Fibroblast of lung (primary cell): Measurements from ENCODE around the gene GPR108. TPM values are rescaled to one million over a fixed set of nuclear protein-coding genes. Genes with fewer than 3 reads are reported as not detected.

Experiments
- DNase-seq, 2 donors: peaks; one replicate each; pipeline versions ENCODE4 v3.0.0 to v3.0.0-alpha.2; 2010; ENCODE audit warnings: low read depth in 2 of 2
- H2AFZ ChIP-seq: 2 replicates; pipeline ENCODE4 v1.5.1; 2012; ENCODE audit warnings: low read length, control low read depth, inconsistent platforms
- H3K27ac ChIP-seq: 2 replicates; pipeline ENCODE4 v1.5.1; 2011; ENCODE audit warnings: low read length, control low read depth; ENCODE audit not compliant: insufficient read depth
- H3K27me3 ChIP-seq: 2 replicates; pipeline ENCODE4 v1.5.1; 2011; ENCODE audit warnings: mild to moderate bottlenecking, low read length; ENCODE audit not compliant: control insufficient read depth, insufficient read depth
- H3K36me3 ChIP-seq: 2 replicates; pipeline ENCODE4 v1.5.1; 2011; ENCODE audit warnings: low read length; ENCODE audit not compliant: control insufficient read depth, insufficient read depth
- H3K4me1 ChIP-seq: 2 replicates; pipeline ENCODE4 v1.5.1; 2011; ENCODE audit warnings: low read length; ENCODE audit not compliant: control insufficient read depth, insufficient read depth; ENCODE audit errors: extremely low read depth
- H3K4me2 ChIP-seq: 2 replicates; pipeline ENCODE4 v1.5.1; 2011; ENCODE audit warnings: low read length, control low read depth; ENCODE audit not compliant: insufficient read depth; ENCODE audit errors: extremely low read depth
- H3K4me3 ChIP-seq, 4 experiments: fragments of 200-600 bp in 1 of 4; sonication (generic) in 1 of 4; replicated peaks in 1 of 4; 2 replicates each; pipeline ENCODE4 v1.5.1; 2011 to 2016; ENCODE audit warnings: low read length in 4 of 4, low read depth in 3 of 4, mild to moderate bottlenecking in 3 of 4, control low read depth in 2 of 4, inconsistent platforms in 1 of 4, mixed read lengths in 1 of 4; ENCODE audit not compliant: insufficient read depth in 1 of 4; ENCODE audit errors: control extremely low read depth in 1 of 4
- H3K79me2 ChIP-seq: 2 replicates; pipeline ENCODE4 v1.5.1; 2012; ENCODE audit warnings: mild to moderate bottlenecking, low read length, inconsistent platforms; ENCODE audit not compliant: control insufficient read depth, insufficient read depth
- H3K9ac ChIP-seq: 2 replicates; pipeline ENCODE4 v1.5.1; 2011; ENCODE audit warnings: mild to moderate bottlenecking, low read length, control low read depth; ENCODE audit not compliant: insufficient read depth
- H3K9me3 ChIP-seq: 2 replicates; pipeline ENCODE4 v1.5.1; 2012; ENCODE audit warnings: low read depth, low read length; ENCODE audit not compliant: control insufficient read depth, insufficient read depth
- H4K20me1 ChIP-seq: 2 replicates; pipeline ENCODE4 v1.5.1; 2011; ENCODE audit warnings: low read length; ENCODE audit not compliant: control insufficient read depth, insufficient read depth; ENCODE audit errors: extremely low read depth
- CTCF ChIP-seq, 2 donors: IDR thresholded peaks in 1 of 2; conservative IDR thresholded peaks in 1 of 2; 1 replicate in 1 of 2; 2 replicates in 1 of 2; pipeline ENCODE4 v1.5.1; 2011 to 2012; ENCODE audit warnings: low read length in 2 of 2, control low read depth in 1 of 2, inconsistent platforms in 1 of 2, low read depth in 1 of 2, mild to moderate bottlenecking in 1 of 2
- EZH2 ChIP-seq: IDR thresholded peaks from 2 replicates; pipeline ENCODE4 v1.5.1; 2012; ENCODE audit warnings: low read length, control low read depth, mild to moderate bottlenecking; ENCODE audit errors: missing control alignments
- polyA plus RNA-seq, 2 donors: library from polyadenylated mRNA; depleted of rRNA in 1 of 2; stranded (reverse) in 1 of 2; unstranded in 1 of 2; fragments of >200 nt; gene quantifications; 2 replicates each; pipeline ENCODE4 v1.2.1, GENCODE V29; 2011 to 2012; ENCODE audit warnings: missing spikeins in 1 of 2
- total RNA-seq: library from RNA; depleted of rRNA; stranded (reverse); fragments of >200 nt; gene quantifications from 2 replicates; pipeline ENCODE4 v1.2.1, GENCODE V29; 2014

The GPR108 gene
- total and polyA plus RNA-seq, 2 donors (not counting 1 experiment from before 2014, with no cell fraction given): 28.4 to 57.0 TPM

- no peaks in the 10 kb centered on the region for H3K4me1 ChIP-seq
- H3K4me3 ChIP-seq: no peak overlapping the region
- H3K79me2 ChIP-seq: no peaks in the 10 kb centered on the region
- H3K27ac ChIP-seq: no peak overlapping the region
- peak; percentile 12 to 20 for DNase-seq
- H3K36me3 ChIP-seq: no peaks in the 10 kb centered on the region
- no peaks in the 10 kb centered on the region for H3K9me3 ChIP-seq
- H3K27me3 ChIP-seq: no peaks in the 10 kb centered on the region
- H4K20me1 ChIP-seq: no peaks in the 10 kb centered on the region
- TF ChIP-seq EZH2: no peak
- H3K4me2 ChIP-seq: no peak overlapping the region
- H2AFZ ChIP-seq: no peak overlapping the region
- no peak overlapping the region for H3K9ac ChIP-seq
Observed at GRCh38 chr19:6717441-6717971, 19.9 kb downstream of the GPR108 start.

GRCh38 chr19:6717036-6717435, 20.3 kb downstream of the GPR108 start:
- DNase-seq: no peak
- Histone ChIP-seq H3K9me3 (no peaks in the 10 kb centered on the region), H3K36me3 (no peaks in the 10 kb centered on the region), H3K27me3 (no peaks in the 10 kb centered on the region), H3K4me2 (no peak overlapping the region), H3K4me1 (no peaks in the 10 kb centered on the region), H3K27ac (no peak overlapping the region), H3K9ac (no peak overlapping the region), H4K20me1 (no peaks in the 10 kb centered on the region), H3K4me3 (no peak overlapping the region), H3K79me2 (no peaks in the 10 kb centered on the region), H2AFZ (no peak overlapping the region)
- TF ChIP-seq CTCF (conservative IDR thresholded peaks at IDR 0.05 in 1 of 2, IDR thresholded peaks at IDR 0.05 in 1 of 2; ENCODE audit: low read depth in 1 of 2, low read length in 2 of 2): no peak
- TF ChIP-seq EZH2: no peak

GRCh38 chr19:6716610-6716970, 20.8 kb downstream of the GPR108 start:
- Histone ChIP-seq H3K9me3 (no peaks in the 10 kb centered on the region), H3K27ac (no peak overlapping the region), H2AFZ (no peak overlapping the region)

More at GRCh38 chr19:6716610-6716970, 20.8 kb downstream of the GPR108 start:
- Histone ChIP-seq H3K4me3 (no peak overlapping the region), H3K27me3 (no peaks in the 10 kb centered on the region), H3K9ac (no peak overlapping the region), H3K4me2 (no peak overlapping the region), H3K4me1 (no peaks in the 10 kb centered on the region), H3K36me3 (no peaks in the 10 kb centered on the region), H4K20me1 (no peaks in the 10 kb centered on the region), H3K79me2 (no peaks in the 10 kb centered on the region)
- TF ChIP-seq CTCF (conservative IDR thresholded peaks at IDR 0.05 in 1 of 2, IDR thresholded peaks at IDR 0.05 in 1 of 2; ENCODE audit: low read depth in 1 of 2, low read length in 2 of 2): no peak
- TF ChIP-seq EZH2: no peak
- no peak for DNase-seq
